ENCODE measurements around the gene IRGQ. TPM values are rescaled to one million over a fixed set of nuclear protein-coding genes. Genes with fewer than 3 reads are reported as not detected.

The IRGQ gene
- total RNA-seq, 4 donors from 2014 or later, result 9.6 to 18.4 (median 15.1) TPM

DNA sequence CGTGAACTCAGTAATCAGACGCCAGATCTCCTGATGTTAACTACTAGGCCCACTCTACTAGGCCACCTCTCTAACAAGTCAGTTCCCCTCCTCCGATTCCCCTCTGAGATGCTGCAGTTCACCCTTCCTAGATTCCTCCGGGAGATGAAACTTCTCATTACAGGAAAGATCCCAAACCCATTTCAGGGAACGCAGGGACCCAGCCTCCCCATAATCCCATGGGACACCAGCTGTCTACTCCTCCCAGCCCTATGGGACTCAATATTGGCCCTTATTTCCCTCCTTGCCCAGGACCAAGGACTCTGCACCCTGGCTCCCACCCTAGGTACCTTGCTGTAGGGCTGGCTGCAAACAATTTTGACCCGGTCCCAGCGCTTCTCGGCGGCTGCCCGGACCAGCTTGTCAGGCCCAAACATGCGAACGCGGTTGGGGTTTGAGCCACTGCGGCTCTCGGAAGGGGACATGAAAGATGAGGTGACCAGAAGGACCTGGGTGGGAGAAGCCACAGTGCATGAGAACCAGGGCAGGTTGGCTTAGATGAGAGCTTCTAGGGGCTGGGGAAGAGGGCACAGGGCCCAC, 41.5 kb downstream of the IRGQ start:
- peaks cover 9 to 96% (median 37%) of the 10 kb centered on the region in 3 donors for H3K36me3 ChIP-seq

DNA sequence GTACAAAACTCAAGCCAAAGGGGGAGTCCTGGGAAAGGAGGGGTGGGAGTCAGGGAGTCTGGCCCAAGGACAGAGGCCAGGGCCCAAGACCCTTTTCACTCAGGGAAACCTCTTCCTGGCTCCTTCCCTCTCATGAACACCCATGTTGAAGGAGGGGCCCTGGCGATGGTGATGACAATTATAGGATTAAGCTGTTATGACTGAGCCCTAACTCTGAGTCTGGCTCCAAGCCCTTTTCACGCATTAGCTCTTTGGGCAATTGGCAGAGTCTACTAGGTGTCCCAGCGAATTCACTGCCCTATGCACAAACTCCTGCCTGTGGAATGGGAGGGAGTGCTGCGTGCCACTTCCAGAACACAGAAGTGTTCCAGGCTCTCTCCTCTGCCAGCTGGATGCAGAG, 42.3 kb downstream of the IRGQ start:
- Histone ChIP-seq H3K36me3 (peaks cover 9 to 97% (median 37%) of the 10 kb centered on the region in 3 donors), H3K27ac (no peak overlapping the region), H3K27me3 (no peaks in the 10 kb centered on the region), H3K4me1 (no peaks in the 10 kb centered on the region), H3K4me3 (no peak overlapping the region), H3K9me3 (no peaks in the 10 kb centered on the region)
- TF ChIP-seq, protein P1, sequence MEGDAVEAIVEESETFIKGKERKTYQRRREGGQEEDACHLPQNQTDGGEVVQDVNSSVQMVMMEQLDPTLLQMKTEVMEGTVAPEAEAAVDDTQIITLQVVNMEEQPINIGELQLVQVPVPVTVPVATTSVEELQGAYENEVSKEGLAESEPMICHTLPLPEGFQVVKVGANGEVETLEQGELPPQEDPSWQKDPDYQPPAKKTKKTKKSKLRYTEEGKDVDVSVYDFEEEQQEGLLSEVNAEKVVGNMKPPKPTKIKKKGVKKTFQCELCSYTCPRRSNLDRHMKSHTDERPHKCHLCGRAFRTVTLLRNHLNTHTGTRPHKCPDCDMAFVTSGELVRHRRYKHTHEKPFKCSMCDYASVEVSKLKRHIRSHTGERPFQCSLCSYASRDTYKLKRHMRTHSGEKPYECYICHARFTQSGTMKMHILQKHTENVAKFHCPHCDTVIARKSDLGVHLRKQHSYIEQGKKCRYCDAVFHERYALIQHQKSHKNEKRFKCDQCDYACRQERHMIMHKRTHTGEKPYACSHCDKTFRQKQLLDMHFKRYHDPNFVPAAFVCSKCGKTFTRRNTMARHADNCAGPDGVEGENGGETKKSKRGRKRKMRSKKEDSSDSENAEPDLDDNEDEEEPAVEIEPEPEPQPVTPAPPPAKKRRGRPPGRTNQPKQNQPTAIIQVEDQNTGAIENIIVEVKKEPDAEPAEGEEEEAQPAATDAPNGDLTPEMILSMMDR (IDR thresholded peaks at IDR 0.05), result no peak
- no peak for TF ChIP-seq POLR2A (IDR thresholded peaks at IDR 0.05)
- no peak for DNase-seq
- intact Hi-C loops (cut with DNase I), result no loop called here
- 47 to 83% methylated on average over 2 to 4 of the region's 4 CpGs for WGBS, 2 donors

More for the DNA sequence above, 41.5 kb downstream of the IRGQ start:
- no peak for DNase-seq
- TF ChIP-seq POLR2A (IDR thresholded peaks at IDR 0.05), result no peak
- TF ChIP-seq, protein P1 (IDR thresholded peaks at IDR 0.05), result no peak
- intact Hi-C loops (cut with DNase I), result no loop called here
- H3K4me1 ChIP-seq, result no peaks in the 10 kb centered on the region
- no peaks in the 10 kb centered on the region for H3K9me3 ChIP-seq
- H3K4me3 ChIP-seq, result no peak overlapping the region
- no peaks in the 10 kb centered on the region for H3K27me3 ChIP-seq
- no peak overlapping the region for H3K27ac ChIP-seq
- WGBS, 2 donors, result 88 to 91% methylated on average over 8 to 15 of the region's 15 CpGs

DNA sequence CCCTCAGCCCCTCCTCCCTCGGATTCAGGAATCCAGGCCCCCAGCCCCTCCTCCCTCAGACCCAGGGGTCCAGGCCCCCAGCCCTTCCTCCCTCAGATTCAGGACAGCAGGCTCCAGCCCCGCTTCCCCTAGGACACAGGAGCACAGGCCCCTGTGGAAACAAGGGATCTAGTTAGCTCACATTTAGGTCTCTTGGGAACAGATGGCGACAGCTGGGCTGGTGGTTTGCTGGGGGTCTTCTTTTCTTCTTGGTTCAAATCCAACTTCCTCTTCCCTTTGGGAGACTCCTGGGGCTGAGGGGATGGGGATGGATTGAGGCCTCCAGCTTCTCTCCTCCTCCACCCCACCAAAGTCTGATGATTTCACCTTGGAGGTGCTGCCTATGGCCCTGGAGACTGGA, 43.3 kb downstream of the IRGQ start:
- intact Hi-C loops (cut with DNase I), result no loop called here
- TF ChIP-seq, protein P1 (IDR thresholded peaks at IDR 0.05), result no peak
- TF ChIP-seq POLR2A (IDR thresholded peaks at IDR 0.05), result no peak
- no peak for DNase-seq
- Histone ChIP-seq H3K4me3 (no peak overlapping the region), H3K27me3 (no peaks in the 10 kb centered on the region), H3K36me3 (peaks cover 9 to 91% (median 30%) of the 10 kb centered on the region in 3 donors), H3K4me1 (no peaks in the 10 kb centered on the region), H3K27ac (no peak overlapping the region), H3K9me3 (no peaks in the 10 kb centered on the region)
- WGBS, 2 donors, result 80 to 100% methylated on average over 1 to 2 of the region's 3 CpGs

DNA sequence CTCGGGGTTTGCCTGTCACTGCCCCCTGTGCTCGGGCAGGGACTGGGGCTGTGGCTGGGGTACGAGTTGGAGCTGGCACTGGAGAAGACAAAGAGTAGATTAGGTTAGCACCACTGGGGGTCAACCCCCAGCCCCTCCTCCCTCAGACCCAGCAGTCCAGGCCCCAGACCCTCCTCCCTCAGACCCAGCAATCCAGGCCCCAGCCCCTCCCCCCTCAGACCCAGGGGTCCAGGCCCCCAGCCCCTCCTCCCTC, 43.8 kb downstream of the IRGQ start:
- no peaks in the 10 kb centered on the region for H3K9me3 ChIP-seq
- H3K27ac ChIP-seq, result no peak overlapping the region
- intact Hi-C loops (cut with DNase I), result no loop called here
- H3K4me3 ChIP-seq, result no peak overlapping the region
- peaks cover 9 to 92% (median 30%) of the 10 kb centered on the region in 3 donors for H3K36me3 ChIP-seq
- TF ChIP-seq POLR2A (IDR thresholded peaks at IDR 0.05), result no peak
- H3K27me3 ChIP-seq, result no peaks in the 10 kb centered on the region
- DNase-seq, result no peak
- WGBS, 2 donors, result 81% methylated on average over 3 of the region's 3 CpGs; no CpG with 5 or more reads in 1 of the 2 donors
- no peaks in the 10 kb centered on the region for H3K4me1 ChIP-seq

DNA sequence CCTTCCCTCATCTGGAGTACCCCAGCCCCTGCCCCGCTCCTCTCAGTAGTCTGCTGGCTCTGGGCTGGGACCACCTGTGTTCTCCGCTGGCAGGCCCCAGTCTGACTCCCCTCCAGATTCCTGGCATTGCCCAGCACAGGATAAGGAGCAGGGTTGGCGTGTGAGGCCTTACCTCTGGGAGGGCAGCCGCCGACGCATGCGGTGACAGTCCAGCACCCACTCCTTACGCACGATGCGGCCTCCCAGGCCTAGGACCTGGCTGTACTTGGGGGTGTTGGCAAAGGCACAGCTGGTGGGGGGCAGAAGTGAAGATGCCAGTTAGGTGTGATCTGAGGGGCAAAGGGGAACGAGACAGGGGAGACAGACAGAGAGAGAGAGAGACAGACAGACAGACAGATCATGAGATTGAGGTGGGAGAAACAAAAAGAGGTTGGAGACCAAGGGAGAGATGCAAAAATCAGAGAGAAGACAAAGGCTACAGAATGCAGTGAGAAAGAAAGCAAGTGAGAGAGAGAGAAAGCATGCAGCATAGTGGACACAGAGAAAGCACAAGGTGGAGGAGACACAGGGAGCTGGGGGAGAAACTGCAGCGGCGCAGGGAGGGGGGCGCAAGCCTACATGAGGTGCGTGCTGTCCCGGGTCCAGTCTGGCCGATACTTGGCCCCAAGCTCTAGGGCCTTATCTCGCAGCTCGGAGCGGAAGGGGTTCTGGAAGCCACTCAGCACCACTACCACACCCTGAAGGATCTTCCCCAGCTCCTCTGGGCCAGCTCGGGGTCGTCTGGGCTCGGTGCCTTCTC, 44.3 kb downstream of the IRGQ start:
- H3K27me3 ChIP-seq, result no peaks in the 10 kb centered on the region
- no peak overlapping the region for H3K27ac ChIP-seq
- no peaks in the 10 kb centered on the region for H3K4me1 ChIP-seq
- WGBS, 2 donors, result 85 to 90% methylated on average over 10 to 18 of the region's 23 CpGs
- DNase-seq, result no peak
- intact Hi-C loops (cut with DNase I), result no loop called here
- TF ChIP-seq POLR2A (IDR thresholded peaks at IDR 0.05), result no peak
- TF ChIP-seq, protein P1 (IDR thresholded peaks at IDR 0.05), result no peak
- no peaks in the 10 kb centered on the region for H3K9me3 ChIP-seq
- no peak overlapping the region for H3K4me3 ChIP-seq
- peaks cover 9 to 92% (median 30%) of the 10 kb centered on the region in 3 donors for H3K36me3 ChIP-seq

All from esophagus squamous epithelium (tissue), 5 donors.